HG03196 (cell line): ENCODE data around the gene CLEC7A.

Source experiments
- ATAC-seq: cut with Tn5 transposase; IDR thresholded peaks from one replicate; pipeline ENCODE4 v1.9.1; 2021; ENCODE audit not compliant: unreplicated experiment

Gene CLEC7A

GRCh38 chr12:10142976-10143589 lies 13.1 kb upstream of the CLEC7A start:
- ATAC-seq: no peak

- no peak for ATAC-seq
These were observed 10.0 kb upstream of the CLEC7A start for GRCh38 chr12:10140001-10140400.

DNA sequence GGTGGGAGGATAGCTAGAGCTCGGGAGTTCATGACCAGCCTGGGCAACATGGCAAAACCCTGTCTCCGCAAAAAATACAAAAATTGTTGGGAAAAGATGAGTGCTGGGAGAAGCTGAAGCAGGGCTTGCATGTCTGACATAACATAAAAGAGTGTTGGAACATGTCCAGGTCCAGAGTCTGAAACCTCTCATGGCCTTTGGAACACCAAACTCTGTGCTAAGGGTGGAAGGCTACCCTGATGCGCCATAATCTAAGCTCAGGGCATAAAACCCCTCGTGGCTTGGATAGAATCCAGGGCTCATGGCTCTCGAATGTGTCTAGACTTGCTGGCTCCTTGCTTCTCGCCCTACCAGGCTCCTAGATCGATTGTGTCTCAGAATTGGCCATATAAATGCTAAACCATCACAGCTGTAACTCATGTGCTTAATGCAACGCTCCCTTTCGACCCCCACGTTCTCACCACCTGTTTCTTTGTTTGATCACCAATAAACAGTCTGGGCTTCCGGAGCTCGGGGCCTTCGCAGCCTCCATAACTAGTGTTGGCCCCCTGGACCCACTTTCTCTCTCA lies 6.7 kb upstream of the CLEC7A start:
- ATAC-seq: no peak

GRCh38 chr12:10135126-10135525 lies 5.1 kb upstream of the CLEC7A start:
- ATAC-seq: no peak

DNA sequence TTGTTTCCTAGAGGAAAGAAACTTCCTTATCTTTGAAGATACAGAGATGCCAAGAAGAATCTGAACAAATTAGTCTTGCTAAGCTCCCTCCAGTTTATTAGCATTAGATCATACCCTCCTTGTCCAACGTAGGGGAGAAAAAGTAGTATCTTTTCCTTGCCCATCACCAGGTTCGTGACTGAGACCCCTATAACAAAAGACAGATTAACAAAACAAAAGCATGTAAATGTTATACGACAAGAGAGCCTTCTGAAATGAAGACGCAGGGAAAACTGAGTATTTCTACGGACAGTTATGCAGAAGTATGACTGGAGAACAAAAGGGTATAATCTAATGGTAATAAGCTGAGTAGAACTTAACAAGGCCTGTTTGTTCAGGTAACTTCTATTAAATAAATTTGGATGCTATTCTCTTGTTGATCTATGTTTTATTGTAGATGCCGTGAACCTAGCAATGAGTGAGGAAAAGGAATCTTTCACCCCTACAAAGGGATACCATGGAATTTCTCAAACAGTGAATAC lies 2.9 kb upstream of the CLEC7A start:
- no peak for ATAC-seq

- ATAC-seq: no peak
These were observed 1.2 kb upstream of the CLEC7A start for GRCh38 chr12:10131111-10131690.

DNA sequence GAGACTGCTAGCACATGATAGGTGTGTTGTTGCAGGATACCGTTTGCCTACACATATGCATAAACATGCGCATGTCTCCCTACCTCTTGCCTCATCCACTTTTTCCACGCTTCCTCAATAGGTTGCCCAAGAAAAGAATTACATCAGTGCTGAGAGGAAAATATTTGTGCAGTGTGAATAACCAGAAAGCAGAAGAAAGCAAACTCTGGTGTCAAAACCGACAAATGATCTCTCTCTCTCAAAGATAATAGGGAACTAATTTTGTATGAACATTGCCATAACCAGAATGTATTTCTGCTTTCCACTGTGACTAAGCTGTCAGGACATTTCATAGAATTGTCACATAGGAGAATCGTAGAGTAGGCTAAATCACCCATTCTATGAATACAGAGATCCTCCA lies 1.3 kb downstream of the CLEC7A start:
- no peak for ATAC-seq

DNA sequence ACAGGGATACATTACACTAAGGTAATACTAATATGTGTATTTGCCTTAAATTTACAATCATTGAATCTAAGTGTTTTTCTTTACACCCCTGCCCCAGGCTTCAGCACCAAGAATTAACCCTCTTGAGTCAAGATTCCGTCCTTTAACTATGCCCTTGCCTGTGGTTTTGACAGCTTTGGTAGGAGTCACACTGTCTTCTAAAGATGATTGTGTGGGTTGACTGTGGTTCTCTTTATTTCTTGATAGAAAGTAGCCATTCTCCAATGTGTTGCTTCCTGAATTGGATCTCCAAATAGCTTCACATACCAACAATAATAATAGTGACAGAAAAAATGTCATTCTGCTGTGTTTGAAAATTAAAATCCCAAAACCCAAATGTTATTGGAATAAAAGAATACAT lies 3.6 kb downstream of the CLEC7A start:
- ATAC-seq: no peak

- no peak for ATAC-seq
These were observed 7.3 kb downstream of the CLEC7A start for GRCh38 chr12:10122689-10123088.

DNA sequence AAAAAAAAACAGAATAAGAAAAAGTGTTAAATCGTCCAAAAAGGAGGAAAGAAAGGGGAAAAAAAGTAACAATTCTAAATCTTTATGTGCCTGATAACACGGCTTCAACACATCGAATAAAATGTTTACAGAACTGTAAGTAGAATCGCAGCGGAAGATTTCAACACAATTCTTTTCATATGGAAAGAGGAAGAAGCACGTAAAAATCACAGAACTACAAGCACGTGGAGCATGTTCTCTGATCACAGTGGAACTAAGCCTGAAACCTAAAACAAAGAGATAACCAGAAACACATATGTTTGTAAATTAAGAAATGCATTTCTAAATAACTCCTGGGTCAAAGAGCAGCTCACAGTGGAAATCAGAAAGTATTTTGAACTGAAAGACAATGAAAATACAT lies 8.7 kb downstream of the CLEC7A start:
- ATAC-seq: no peak

GRCh38 chr12:10119066-10119465 lies 10.9 kb downstream of the CLEC7A start:
- no peak for ATAC-seq

- no peak for ATAC-seq
These were observed 14.1 kb downstream of the CLEC7A start for GRCh38 chr12:10115890-10116289.

DNA sequence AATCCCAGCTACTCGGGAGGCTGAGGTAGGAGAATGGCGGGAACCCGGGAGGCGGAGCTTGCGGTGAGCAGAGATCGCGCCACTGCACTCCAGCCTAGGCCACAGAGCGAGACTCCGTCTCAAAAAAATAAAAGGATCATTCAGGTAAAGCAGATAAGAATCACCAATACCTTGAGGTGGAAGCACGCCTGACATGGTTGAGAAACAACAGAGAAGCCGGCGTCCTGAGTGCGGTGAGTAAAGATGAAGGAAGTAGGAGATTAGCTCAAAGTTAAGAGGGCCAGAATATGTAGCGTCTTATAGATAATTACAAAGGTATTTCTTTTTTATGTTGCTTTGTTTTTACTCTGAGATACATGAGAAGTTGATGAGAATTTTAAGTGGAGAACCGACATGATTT lies 14.7 kb downstream of the CLEC7A start:
- ATAC-seq: no peak

- ATAC-seq: no peak
These were observed 16.1 kb downstream of the CLEC7A start for GRCh38 chr12:10113920-10114319.

DNA sequence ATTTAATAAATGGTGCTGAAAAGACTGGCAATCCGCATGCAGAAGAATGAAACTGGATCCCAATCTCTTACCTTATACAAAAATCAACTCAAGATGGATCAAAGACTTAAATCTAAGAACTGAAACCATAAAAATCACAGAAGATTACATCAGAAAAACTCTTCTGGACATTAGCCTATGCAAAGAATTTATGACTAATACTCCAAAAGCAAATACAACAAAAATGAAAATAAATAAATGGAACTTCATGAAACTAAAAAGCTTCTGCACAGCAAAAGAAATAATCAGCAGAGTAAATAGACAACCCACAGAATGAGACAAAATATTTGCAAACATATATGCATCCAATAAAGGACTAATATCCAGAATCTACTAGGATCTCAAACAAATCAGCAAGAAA lies 16.9 kb downstream of the CLEC7A start:
- no peak for ATAC-seq

GRCh38 chr12:10111451-10111850 lies 18.5 kb downstream of the CLEC7A start:
- no peak for ATAC-seq

DNA sequence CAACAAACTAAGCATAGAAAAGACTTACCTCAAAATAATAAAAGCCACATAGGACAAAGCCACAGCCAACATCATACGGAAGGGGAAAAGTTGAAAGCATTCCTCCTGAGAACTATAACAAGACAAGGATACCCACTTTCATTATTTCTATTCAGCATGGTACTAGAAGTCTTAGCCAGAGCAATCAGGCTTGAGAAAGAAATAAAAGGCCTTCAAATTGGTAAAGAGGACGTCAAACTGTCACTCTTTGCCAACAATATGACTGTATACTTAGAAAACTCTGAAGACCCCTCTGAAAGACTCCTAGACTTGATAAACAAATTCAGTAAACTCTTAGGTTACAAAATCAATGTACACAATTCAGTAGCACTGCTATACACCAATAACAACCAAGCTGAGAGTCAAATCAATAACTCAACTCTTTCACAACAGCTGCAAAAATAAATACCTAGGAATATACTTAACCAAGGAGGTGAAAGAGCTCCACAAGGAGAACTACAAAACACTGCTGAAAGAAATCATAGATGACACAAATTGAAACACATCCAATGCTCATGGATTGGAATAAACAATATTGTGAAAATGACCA lies 19.6 kb downstream of the CLEC7A start:
- ATAC-seq: no peak

- ATAC-seq: no peak
These were observed 27.7 kb downstream of the CLEC7A start for GRCh38 chr12:10102322-10102721.

GRCh38 chr12:10101648-10102220 lies 28.3 kb downstream of the CLEC7A start:
- ATAC-seq: no peak

GRCh38 chr12:10101042-10101579 lies 28.9 kb downstream of the CLEC7A start:
- no peak for ATAC-seq

GRCh38 chr12:10098791-10099190 lies 31.2 kb downstream of the CLEC7A start, which contains the start of gene CLEC1A:
Gene CLEC1A (minus strand): TSS chr12:10098985. CDS start chr12:10098922, 63 bp downstream.
- ATAC-seq: no peak
